Osteocyte (in vitro differentiated cells): Measurements from ENCODE around the gene MRGPRX2. TPM values are rescaled to one million over a fixed set of nuclear protein-coding genes. Genes with fewer than 3 reads are reported as not detected.

Experiments
- DNase-seq: peaks from one replicate; pipeline ENCODE4 v3.0.0; 2021; ENCODE audit warnings: mixed read lengths; ENCODE audit not compliant: unreplicated experiment; ENCODE audit errors: extremely low spot score
- H3K27ac Mint-ChIP-seq: one replicate; pipeline ENCODE4 v1.8.0; 2021; ENCODE audit warnings: mild to moderate bottlenecking, mixed read lengths; ENCODE audit not compliant: unreplicated experiment
- H3K27me3 Mint-ChIP-seq: one replicate; pipeline ENCODE4 v1.8.0; 2021; ENCODE audit warnings: mixed read lengths; ENCODE audit not compliant: unreplicated experiment
- H3K36me3 Mint-ChIP-seq: one replicate; pipeline ENCODE4 v1.8.0; 2021; ENCODE audit warnings: mixed read lengths; ENCODE audit not compliant: unreplicated experiment
- H3K4me1 Mint-ChIP-seq: one replicate; pipeline ENCODE4 v1.8.0; 2021; ENCODE audit warnings: mixed read lengths; ENCODE audit not compliant: unreplicated experiment
- H3K4me3 Mint-ChIP-seq: one replicate; pipeline ENCODE4 v1.8.0; 2021; ENCODE audit warnings: mild to moderate bottlenecking, moderate library complexity, mixed read lengths; ENCODE audit not compliant: unreplicated experiment
- H3K9me3 Mint-ChIP-seq: one replicate; pipeline ENCODE4 v1.8.0; 2021; ENCODE audit warnings: mixed read lengths; ENCODE audit not compliant: unreplicated experiment
- total RNA-seq: library from RNA; stranded (reverse); gene quantifications from 2 replicates; pipeline ENCODE4 v1.2.1, GENCODE V29; 2021
- TF ChIP-seq, protein P1 (sequence below): fragments of 200-600 bp; sonication (generic); IDR thresholded peaks from 2 replicates; pipeline ENCODE4 v1.5.0; 2021; ENCODE audit warnings: antibody characterized with exemption, mild to moderate bottlenecking, moderate library complexity

MRGPRX2 gene
- total RNA-seq, 1 donor from 2014 or later, result not detected

DNA sequence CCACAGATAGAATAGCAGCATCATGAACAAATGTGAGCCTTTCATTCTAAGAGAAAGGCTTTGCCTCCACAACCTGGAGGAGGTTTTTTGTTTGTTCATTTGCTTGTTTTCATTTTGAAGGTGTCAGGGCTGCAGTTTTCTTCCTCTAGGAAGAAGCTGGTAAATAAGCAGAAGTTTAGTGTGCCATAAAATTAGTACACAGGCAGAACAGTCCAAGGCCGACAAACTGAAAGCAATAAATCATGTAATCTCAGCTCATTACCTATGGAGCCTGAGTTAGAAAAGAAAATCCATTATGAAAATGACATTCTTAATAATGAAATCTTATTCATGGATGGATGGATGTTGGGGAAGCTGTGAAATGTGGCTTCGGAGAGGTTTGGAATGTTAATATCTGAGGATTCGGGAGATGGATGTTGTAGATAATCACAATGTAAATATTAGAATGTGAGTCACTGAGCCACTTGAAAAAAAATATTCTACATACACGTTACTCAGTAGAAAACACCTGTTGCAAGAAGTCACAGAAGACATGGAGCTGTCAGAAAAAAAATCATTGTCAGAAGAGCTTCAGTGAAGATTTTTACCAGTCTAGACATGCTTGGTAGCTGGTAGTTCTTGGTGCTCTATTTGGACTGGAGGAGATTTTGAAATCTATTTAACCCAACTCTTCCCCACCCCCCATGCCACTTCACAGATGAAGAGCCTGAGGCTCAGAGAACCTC, 41.4 kb upstream of the MRGPRX2 start:
- Mint-ChIP-seq H3K36me3 (no peaks in the 10 kb centered on the region), H3K4me3 (no peak overlapping the region), H3K27ac (no peak overlapping the region), H3K27me3 (peaks cover 60% of the 10 kb centered on the region), H3K4me1 (no peaks in the 10 kb centered on the region), H3K9me3 (no peaks in the 10 kb centered on the region)
- no peak for DNase-seq
- TF ChIP-seq, protein P1, sequence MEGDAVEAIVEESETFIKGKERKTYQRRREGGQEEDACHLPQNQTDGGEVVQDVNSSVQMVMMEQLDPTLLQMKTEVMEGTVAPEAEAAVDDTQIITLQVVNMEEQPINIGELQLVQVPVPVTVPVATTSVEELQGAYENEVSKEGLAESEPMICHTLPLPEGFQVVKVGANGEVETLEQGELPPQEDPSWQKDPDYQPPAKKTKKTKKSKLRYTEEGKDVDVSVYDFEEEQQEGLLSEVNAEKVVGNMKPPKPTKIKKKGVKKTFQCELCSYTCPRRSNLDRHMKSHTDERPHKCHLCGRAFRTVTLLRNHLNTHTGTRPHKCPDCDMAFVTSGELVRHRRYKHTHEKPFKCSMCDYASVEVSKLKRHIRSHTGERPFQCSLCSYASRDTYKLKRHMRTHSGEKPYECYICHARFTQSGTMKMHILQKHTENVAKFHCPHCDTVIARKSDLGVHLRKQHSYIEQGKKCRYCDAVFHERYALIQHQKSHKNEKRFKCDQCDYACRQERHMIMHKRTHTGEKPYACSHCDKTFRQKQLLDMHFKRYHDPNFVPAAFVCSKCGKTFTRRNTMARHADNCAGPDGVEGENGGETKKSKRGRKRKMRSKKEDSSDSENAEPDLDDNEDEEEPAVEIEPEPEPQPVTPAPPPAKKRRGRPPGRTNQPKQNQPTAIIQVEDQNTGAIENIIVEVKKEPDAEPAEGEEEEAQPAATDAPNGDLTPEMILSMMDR, result no peak

GRCh38 chr11:19100885-19101284, 40.4 kb upstream of the MRGPRX2 start:
- Mint-ChIP-seq H3K4me3 (no peak overlapping the region), H3K27ac (no peak overlapping the region), H3K9me3 (no peaks in the 10 kb centered on the region), H3K36me3 (no peaks in the 10 kb centered on the region), H3K4me1 (no peaks in the 10 kb centered on the region), H3K27me3 (peaks cover 63% of the 10 kb centered on the region)
- no peak for DNase-seq
- TF ChIP-seq, protein P1, result no peak

GRCh38 chr11:19099093-19099492, 38.6 kb upstream of the MRGPRX2 start:
- DNase-seq, result no peak
- Mint-ChIP-seq H3K27me3 (peaks cover 63% of the 10 kb centered on the region), H3K9me3 (no peaks in the 10 kb centered on the region), H3K4me1 (no peaks in the 10 kb centered on the region), H3K4me3 (no peak overlapping the region), H3K27ac (no peak overlapping the region), H3K36me3 (no peaks in the 10 kb centered on the region)
- TF ChIP-seq, protein P1, result no peak

GRCh38 chr11:19094859-19095258, 34.3 kb upstream of the MRGPRX2 start:
- H3K9me3 Mint-ChIP-seq, result no peaks in the 10 kb centered on the region
- DNase-seq, result no peak
- no peaks in the 10 kb centered on the region for H3K36me3 Mint-ChIP-seq
- no peak overlapping the region for H3K4me3 Mint-ChIP-seq
- H3K4me1 Mint-ChIP-seq, result no peaks in the 10 kb centered on the region
- TF ChIP-seq, protein P1, result no peak
- H3K27ac Mint-ChIP-seq, result no peak overlapping the region
- H3K27me3 Mint-ChIP-seq, result peaks cover 42% of the 10 kb centered on the region

DNA sequence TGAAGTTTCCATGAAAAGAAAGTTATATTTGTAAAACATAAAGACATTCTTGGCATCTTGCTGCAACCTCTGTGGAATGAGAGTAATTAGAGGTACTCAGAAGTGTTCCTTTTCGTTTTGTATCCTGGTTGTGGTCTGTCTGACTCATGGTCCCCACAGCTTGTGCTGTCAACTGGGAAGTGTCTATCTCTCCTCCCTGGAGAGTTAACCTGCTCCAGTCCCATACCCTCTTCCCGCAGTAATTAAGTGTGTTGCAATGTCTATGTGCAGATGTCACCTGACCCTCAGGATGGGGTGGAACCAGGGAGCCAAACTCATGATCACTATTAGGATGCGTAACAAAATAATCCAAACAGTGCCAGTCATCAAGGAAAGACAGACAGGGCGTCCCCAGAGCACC, 33.5 kb upstream of the MRGPRX2 start:
- TF ChIP-seq, protein P1, result no peak
- Mint-ChIP-seq H3K27ac (no peak overlapping the region), H3K4me1 (no peaks in the 10 kb centered on the region), H3K9me3 (no peaks in the 10 kb centered on the region), H3K4me3 (no peak overlapping the region), H3K27me3 (peaks cover 33% of the 10 kb centered on the region), H3K36me3 (no peaks in the 10 kb centered on the region)
- no peak for DNase-seq
